Left lung (tissue), 10 donors: ENCODE results near the gene KLRB1. TPM values are rescaled to one million over a fixed set of nuclear protein-coding genes. Genes with fewer than 3 reads are reported as not detected.
"Not testable (repeated sequence)": the region's sequence is repeated elsewhere in the genome, so short reads cannot be mapped to it uniquely, and the experiment has no call there.

ENCODE experiments used
- ATAC-seq: fragments of 200-7000 bp; cut with Tn5 transposase; one replicate; pipeline ENCODE4 v1.9.1; 2020; ENCODE audit warnings: moderate library complexity
- DNase-seq, 4 donors: peaks; one replicate each; pipeline ENCODE4 v3.0.0-alpha.2; 2013 to 2020
- H3K27ac ChIP-seq, 2 donors: fragments of 200-600 bp; sonication (generic) in 1 of 2; one replicate each; pipeline versions ENCODE4 v1.5.0 to v1.8.0; 2020 to 2021
- H3K27me3 ChIP-seq, 2 donors: fragments of 200-600 bp; sonication (generic) in 1 of 2; one replicate each; pipeline versions ENCODE4 v1.5.0 to v1.8.0; 2020 to 2021
- H3K36me3 ChIP-seq, 2 donors: fragments of 200-600 bp; sonication (generic) in 1 of 2; one replicate each; pipeline versions ENCODE4 v1.5.0 to v1.8.0; 2020 to 2021
- H3K4me1 ChIP-seq, 2 donors: fragments of 200-600 bp; one replicate each; pipeline ENCODE4 v1.8.0; 2021
- H3K4me3 ChIP-seq, 2 donors: fragments of 200-600 bp; sonication (generic) in 1 of 2; one replicate each; pipeline versions ENCODE4 v1.5.0 to v1.8.0; 2020 to 2021; ENCODE audit warnings: mild to moderate bottlenecking in 1 of 2
- H3K9me3 ChIP-seq, 2 donors: fragments of 200-600 bp; sonication (generic) in 1 of 2; one replicate each; pipeline versions ENCODE4 v1.5.0 to v1.8.0; 2020 to 2021
- intact Hi-C, 2 donors: fragments of 100-400 bp; cut with DNase I; formaldehyde crosslinking; loops; one replicate each; pipeline versions ENCODE4 v1.11.2 to v1.14.2; 2022
- polyA plus RNA-seq, 6 donors: library from polyadenylated mRNA; unstranded; fragments of 120-200 nt; gene quantifications; one replicate each; pipeline ENCODE4 v1.2.1, GENCODE V29; 2013; ENCODE audit not compliant: insufficient read length in 6 of 6
- total RNA-seq, 2 donors: library from RNA; stranded (reverse); fragmentation: NEBNext Ultra II Directional; extraction: Animal tissue kit (Norgen Biotek cat#: 25700); gene quantifications; one replicate each; pipeline ENCODE4 v1.2.1, GENCODE V29; 2021
- TF ChIP-seq, protein P1 (sequence below), 2 donors: fragments of 200-600 bp; sonication (generic) in 1 of 2; IDR thresholded peaks; one replicate each; pipeline versions ENCODE4 v1.5.0 to v1.8.0; 2021; ENCODE audit warnings: antibody characterized with exemption in 2 of 2
- donor health status: DM: no; HTN: yes; CAD: no.
- donor health status: DM: no; HTN: no; CAD: no.

Gene KLRB1
- total and polyA plus RNA-seq, 8 donors, result 1.8 to 3.8 (median 2.7) TPM

- intact Hi-C loops, result no loop called here
- no peak for ATAC-seq
- H3K27ac ChIP-seq, result no peak overlapping the region
Measured at GRCh38 chr12:9597365-9597764, 10.4 kb downstream of the KLRB1 start.

GRCh38 chr12:9590441-9590840, 17.3 kb downstream of the KLRB1 start:
- no peak overlapping the region for H3K27ac ChIP-seq
- DNase-seq (no peak), ATAC-seq (no peak)
- no peak overlapping the region for H3K4me3 ChIP-seq
- no peaks in the 10 kb centered on the region for H3K27me3 ChIP-seq
- H3K9me3 ChIP-seq, result no peaks in the 10 kb centered on the region
- intact Hi-C loops, result no loop called here
- H3K4me1 ChIP-seq, result no peaks in the 10 kb centered on the region
- H3K36me3 ChIP-seq, result no peaks in the 10 kb centered on the region
- TF ChIP-seq, protein P1, sequence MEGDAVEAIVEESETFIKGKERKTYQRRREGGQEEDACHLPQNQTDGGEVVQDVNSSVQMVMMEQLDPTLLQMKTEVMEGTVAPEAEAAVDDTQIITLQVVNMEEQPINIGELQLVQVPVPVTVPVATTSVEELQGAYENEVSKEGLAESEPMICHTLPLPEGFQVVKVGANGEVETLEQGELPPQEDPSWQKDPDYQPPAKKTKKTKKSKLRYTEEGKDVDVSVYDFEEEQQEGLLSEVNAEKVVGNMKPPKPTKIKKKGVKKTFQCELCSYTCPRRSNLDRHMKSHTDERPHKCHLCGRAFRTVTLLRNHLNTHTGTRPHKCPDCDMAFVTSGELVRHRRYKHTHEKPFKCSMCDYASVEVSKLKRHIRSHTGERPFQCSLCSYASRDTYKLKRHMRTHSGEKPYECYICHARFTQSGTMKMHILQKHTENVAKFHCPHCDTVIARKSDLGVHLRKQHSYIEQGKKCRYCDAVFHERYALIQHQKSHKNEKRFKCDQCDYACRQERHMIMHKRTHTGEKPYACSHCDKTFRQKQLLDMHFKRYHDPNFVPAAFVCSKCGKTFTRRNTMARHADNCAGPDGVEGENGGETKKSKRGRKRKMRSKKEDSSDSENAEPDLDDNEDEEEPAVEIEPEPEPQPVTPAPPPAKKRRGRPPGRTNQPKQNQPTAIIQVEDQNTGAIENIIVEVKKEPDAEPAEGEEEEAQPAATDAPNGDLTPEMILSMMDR (IDR thresholded peaks at IDR 0.05), result no peak

More at GRCh38 chr12:9597365-9597764, 10.4 kb downstream of the KLRB1 start:
- DNase-seq, result no peak
- H3K27me3 ChIP-seq, result no peaks in the 10 kb centered on the region
- H3K36me3 ChIP-seq, result no peaks in the 10 kb centered on the region
- no peaks in the 10 kb centered on the region for H3K9me3 ChIP-seq
- H3K4me1 ChIP-seq, result no peaks in the 10 kb centered on the region
- H3K4me3 ChIP-seq, result no peak overlapping the region
- TF ChIP-seq, protein P1 (IDR thresholded peaks at IDR 0.05), result no peak

DNA sequence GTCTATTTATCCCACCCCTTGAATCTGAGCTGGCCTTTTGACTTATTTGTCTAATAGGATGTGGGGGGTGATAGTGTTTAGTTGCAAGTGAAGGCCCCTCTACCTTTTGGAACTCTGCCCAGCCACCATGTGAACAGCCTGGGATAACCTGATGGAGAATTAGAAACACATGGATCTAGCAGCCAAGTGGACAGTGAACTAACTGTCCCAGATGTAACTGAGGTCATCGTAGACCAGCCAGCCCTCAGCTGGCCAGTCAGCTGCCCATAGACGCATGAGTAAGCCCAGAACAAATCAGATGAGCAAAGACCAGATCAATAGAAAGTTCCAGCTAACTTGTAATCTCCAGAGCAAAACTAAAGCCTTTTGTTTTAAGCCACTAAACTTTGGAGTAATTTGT, 19.0 kb downstream of the KLRB1 start:
- Histone ChIP-seq H3K27ac (no peak overlapping the region), H3K36me3 (no peaks in the 10 kb centered on the region), H3K4me1 (no peaks in the 10 kb centered on the region), H3K4me3 (no peak overlapping the region), H3K9me3 (no peaks in the 10 kb centered on the region), H3K27me3 (no peaks in the 10 kb centered on the region)
- ATAC-seq (no peak), DNase-seq (no peak)
- TF ChIP-seq, protein P1 (IDR thresholded peaks at IDR 0.05), result no peak
- intact Hi-C loops, result no loop called here

- intact Hi-C loops, result no loop called here
- H3K36me3 ChIP-seq, result no peaks in the 10 kb centered on the region
- no peak overlapping the region for H3K4me3 ChIP-seq
- no peaks in the 10 kb centered on the region for H3K27me3 ChIP-seq
- ATAC-seq (no peak), DNase-seq (peak in 2 of 4 donors; percentile 4 to 5)
- no peak overlapping the region for H3K27ac ChIP-seq
- no peaks in the 10 kb centered on the region for H3K9me3 ChIP-seq
- TF ChIP-seq, protein P1 (IDR thresholded peaks at IDR 0.05), result no peak
- H3K4me1 ChIP-seq, result no peaks in the 10 kb centered on the region
Measured at GRCh38 chr12:9587987-9588600, 19.6 kb downstream of the KLRB1 start.

GRCh38 chr12:9577729-9578128, 30.0 kb downstream of the KLRB1 start:
- H3K27me3 ChIP-seq, intact Hi-C loops, H3K4me1 ChIP-seq, DNase-seq, ATAC-seq, H3K36me3 ChIP-seq, H3K9me3 ChIP-seq, H3K27ac ChIP-seq, H3K4me3 ChIP-seq: not testable (repeated sequence)

DNA sequence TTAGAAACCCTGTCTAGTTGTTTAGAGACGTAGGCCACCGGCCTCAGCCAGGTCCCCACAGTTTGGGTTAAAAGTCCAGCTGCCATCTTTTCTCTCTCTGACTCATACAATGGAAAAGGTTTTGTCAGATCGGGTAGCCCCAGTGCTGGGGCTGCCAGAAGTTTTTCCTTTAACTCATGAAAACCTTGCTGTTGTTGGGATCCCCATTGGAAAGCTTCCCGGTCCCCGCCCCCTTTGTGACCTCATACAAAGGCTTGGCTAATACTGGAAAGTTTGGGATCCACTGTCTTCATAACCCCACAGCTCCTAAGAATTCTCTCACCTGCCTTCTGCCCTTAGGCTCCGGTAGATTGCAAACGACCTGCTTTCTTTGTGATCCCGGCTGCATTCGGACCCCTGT, 40.6 kb downstream of the KLRB1 start:
- ATAC-seq, H3K4me3 ChIP-seq, H3K9me3 ChIP-seq, H3K27me3 ChIP-seq, H3K36me3 ChIP-seq, H3K27ac ChIP-seq, intact Hi-C loops, H3K4me1 ChIP-seq, DNase-seq: not testable (repeated sequence)

DNA sequence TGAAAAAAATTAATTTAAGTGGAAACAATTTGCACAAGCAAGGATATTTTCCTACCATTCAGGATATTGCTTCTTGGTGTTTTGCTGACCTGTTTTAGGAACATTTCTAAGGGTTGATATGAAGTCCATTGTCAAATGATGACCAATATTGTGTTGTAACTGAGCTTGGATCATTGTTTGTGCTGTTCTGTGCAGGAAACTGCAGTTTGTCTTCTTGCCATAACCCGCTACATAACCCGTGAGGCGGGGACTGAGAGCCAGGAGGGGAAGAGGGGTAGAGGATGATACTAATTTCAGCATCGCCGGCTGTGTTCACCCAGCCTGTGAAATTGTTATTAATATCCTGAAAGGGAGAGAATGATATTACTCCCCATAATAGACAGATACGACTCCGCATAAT, 41.6 kb downstream of the KLRB1 start:
- DNase-seq, H3K27ac ChIP-seq, ATAC-seq, intact Hi-C loops, H3K9me3 ChIP-seq, H3K27me3 ChIP-seq, H3K4me1 ChIP-seq, H3K4me3 ChIP-seq, H3K36me3 ChIP-seq: not testable (repeated sequence)

DNA sequence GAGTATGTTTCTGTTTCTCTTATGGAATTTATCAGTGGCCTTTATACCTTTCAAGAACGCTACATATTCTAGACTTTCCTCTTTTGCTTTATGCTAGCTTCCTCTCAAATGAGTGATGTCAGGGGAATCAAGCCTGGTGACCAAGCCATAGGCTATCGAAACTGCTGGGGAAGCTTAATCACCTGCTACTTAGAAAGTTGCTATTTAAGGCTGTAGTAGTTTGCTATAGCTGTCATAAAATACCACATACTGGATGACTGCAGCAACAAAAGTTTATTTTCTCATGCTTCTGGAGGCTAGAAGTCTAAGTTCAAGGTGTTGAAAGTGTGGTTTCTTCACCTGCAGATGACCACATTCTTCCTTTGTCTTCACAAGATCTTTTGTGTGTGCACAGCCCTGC, 43.3 kb downstream of the KLRB1 start:
- H3K4me3 ChIP-seq, DNase-seq, H3K27ac ChIP-seq, H3K9me3 ChIP-seq, intact Hi-C loops, H3K36me3 ChIP-seq, H3K27me3 ChIP-seq, ATAC-seq, H3K4me1 ChIP-seq: not testable (repeated sequence)

DNA sequence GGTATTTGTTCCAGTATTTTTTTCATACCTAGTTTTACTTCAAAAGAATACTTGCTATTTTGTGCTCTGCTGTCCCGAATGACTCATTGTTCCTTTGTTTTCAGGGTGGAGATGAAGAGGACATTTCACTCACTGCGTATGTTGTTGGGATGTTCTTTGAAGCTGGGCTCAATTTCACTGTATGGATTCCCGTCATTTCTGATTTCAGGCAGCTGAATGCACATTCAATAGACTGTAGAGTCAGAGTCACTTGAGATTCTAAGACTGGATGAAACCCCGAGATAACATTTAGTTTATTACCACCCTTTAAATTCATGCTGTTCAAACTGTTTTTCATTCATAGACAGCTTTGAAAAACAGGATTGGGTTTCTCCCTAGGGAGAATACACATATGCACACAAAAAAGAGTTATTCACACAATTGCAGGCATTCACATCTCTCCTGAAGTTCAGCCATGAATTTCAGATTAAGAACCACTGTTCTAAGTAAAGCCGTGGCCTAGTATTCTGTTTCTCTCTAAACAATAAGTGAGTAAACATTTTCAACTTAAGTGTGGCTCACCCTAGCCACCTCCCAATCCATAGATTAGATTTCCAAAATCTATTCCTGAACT, 44.8 kb downstream of the KLRB1 start:
- H3K4me1 ChIP-seq, H3K4me3 ChIP-seq, H3K9me3 ChIP-seq, H3K36me3 ChIP-seq, intact Hi-C loops, ATAC-seq, H3K27ac ChIP-seq, DNase-seq, H3K27me3 ChIP-seq: not testable (repeated sequence)
